ENCODE results near the gene IFI16.
A peak's percentile ranks its signal among the peaks of the same experiment; 100 is the strongest.

DNA sequence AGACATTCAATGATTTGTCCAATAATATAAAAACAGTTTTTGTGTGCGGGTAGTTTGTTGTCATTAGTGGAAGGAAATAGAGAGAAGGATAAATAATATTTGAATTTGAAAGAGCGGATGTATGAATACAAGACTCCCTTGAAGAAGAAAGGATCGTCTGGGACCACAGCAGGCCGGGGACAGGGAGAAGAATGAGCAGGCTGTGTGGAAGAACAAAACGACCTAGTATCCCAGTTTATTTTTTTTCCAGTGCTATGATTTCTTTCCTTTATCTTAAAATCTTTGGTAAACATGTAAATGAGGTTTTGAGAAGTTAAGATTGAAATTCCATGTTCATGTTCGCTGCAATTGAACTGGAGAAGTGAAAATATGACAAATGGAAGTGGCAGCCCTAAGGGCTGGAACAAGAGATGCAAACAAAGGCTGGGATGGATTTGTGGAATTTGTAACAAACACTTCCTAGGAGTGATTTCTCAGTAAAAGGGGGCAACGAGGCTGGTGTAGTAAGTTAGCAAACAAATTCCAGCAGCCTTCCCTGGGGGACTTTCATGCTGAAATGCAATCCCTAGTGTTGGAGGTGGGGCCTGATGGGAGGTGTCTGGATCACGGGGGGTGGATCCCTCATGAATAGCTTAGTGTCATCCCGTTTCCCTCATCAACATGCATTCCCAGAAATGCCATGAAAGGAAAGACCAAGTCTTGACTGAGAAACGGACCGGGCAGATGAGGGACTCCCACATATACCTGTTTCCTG is 10.2 kb upstream of the IFI16 start:
- TF ChIP-seq, protein P1, sequence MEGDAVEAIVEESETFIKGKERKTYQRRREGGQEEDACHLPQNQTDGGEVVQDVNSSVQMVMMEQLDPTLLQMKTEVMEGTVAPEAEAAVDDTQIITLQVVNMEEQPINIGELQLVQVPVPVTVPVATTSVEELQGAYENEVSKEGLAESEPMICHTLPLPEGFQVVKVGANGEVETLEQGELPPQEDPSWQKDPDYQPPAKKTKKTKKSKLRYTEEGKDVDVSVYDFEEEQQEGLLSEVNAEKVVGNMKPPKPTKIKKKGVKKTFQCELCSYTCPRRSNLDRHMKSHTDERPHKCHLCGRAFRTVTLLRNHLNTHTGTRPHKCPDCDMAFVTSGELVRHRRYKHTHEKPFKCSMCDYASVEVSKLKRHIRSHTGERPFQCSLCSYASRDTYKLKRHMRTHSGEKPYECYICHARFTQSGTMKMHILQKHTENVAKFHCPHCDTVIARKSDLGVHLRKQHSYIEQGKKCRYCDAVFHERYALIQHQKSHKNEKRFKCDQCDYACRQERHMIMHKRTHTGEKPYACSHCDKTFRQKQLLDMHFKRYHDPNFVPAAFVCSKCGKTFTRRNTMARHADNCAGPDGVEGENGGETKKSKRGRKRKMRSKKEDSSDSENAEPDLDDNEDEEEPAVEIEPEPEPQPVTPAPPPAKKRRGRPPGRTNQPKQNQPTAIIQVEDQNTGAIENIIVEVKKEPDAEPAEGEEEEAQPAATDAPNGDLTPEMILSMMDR (IDR thresholded peaks at IDR 0.05), result no peak
- TF ChIP-seq POLR2A (IDR thresholded peaks at IDR 0.05), result peak in 1 of 2 donors; percentile 50

Data from Peyer's patch (tissue), 4 donors.